ENCODE results near the gene CPXM1. TPM values are rescaled to one million over a fixed set of nuclear protein-coding genes. Genes with fewer than 3 reads are reported as not detected.

The CPXM1 gene
- total RNA-seq, 6 donors from 2014 or later = 0.15 to 13.0 (median 0.55) TPM; not detected in 1

DNA sequence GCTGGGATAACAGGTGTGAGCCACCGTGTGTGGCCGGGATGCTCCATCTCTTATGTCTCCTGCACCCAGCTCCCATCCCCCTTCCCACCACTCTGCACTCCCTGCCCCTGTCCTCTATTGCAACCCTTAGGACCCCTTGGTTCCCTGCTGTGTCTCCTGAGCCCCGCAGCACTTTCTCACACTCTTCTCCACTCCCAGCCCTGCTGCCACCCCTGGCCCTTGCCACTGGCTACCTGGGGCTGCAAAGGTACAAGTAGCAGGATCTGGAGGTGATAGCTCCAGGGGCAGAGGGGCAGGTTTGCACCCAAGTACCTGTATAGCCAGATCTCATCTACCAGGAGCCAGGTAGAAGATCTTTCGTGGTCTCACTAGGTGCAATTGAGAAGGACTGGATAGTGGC lies 6.6 kb upstream of the CPXM1 start:
- TF ChIP-seq POLR2A (IDR thresholded peaks at IDR 0.05) = no peak
- Histone ChIP-seq H3K36me3 (no peaks in the 10 kb centered on the region), H3K9me3 (no peaks in the 10 kb centered on the region), H3K4me3 (no peak overlapping the region), H3K27me3 (peaks cover 0 to 19% (median 7%) of the 10 kb centered on the region in 4 donors), H3K27ac (no peak overlapping the region), H3K4me1 (peaks cover 0 to 10% (median 0%) of the 10 kb centered on the region in 4 donors)
- ATAC-seq (ENCODE audit: low FRiP score in 2 of 2) = no peak
- 77 to 84% methylated on average over 4 of the region's 4 CpGs for WGBS, 2 donors
- peak in 1 of 2 donors; percentile 10 for DNase-seq

DNA sequence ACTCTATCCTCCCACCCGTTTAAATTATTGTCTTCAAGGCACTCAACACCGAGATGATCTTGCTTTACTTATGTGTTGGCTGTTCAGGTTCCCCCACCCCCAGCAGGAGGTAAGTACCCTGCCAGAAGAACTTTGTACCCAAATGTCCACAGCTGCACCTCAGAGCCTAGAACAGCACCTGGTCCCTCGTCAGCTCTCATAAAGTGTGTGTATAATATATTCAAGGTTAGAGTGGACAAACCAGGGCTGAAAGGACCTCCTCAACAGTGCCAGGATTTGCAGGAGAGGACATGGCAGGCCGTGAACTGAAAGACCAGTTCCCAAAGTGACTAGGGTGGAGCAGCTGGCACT lies 5.9 kb upstream of the CPXM1 start:
- Histone ChIP-seq H3K36me3 (no peaks in the 10 kb centered on the region), H3K27ac (no peak overlapping the region), H3K27me3 (peaks cover 0 to 21% (median 7%) of the 10 kb centered on the region in 4 donors), H3K9me3 (no peaks in the 10 kb centered on the region), H3K4me1 (peaks cover 0 to 11% (median 0%) of the 10 kb centered on the region in 4 donors), H3K4me3 (no peak overlapping the region)
- ATAC-seq (ENCODE audit: low FRiP score in 2 of 2) (no peak), DNase-seq (no peak)
- WGBS, 2 donors = 59 to 61% methylated on average over 4 of the region's 4 CpGs
- TF ChIP-seq POLR2A (IDR thresholded peaks at IDR 0.05) (no peak), POLR2AphosphoS5 (IDR thresholded peaks at IDR 0.05) (no peak), EP300 (IDR thresholded peaks at IDR 0.05) (no peak)
- TF ChIP-seq, protein P1, sequence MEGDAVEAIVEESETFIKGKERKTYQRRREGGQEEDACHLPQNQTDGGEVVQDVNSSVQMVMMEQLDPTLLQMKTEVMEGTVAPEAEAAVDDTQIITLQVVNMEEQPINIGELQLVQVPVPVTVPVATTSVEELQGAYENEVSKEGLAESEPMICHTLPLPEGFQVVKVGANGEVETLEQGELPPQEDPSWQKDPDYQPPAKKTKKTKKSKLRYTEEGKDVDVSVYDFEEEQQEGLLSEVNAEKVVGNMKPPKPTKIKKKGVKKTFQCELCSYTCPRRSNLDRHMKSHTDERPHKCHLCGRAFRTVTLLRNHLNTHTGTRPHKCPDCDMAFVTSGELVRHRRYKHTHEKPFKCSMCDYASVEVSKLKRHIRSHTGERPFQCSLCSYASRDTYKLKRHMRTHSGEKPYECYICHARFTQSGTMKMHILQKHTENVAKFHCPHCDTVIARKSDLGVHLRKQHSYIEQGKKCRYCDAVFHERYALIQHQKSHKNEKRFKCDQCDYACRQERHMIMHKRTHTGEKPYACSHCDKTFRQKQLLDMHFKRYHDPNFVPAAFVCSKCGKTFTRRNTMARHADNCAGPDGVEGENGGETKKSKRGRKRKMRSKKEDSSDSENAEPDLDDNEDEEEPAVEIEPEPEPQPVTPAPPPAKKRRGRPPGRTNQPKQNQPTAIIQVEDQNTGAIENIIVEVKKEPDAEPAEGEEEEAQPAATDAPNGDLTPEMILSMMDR (IDR thresholded peaks at IDR 0.05) = no peak

DNA sequence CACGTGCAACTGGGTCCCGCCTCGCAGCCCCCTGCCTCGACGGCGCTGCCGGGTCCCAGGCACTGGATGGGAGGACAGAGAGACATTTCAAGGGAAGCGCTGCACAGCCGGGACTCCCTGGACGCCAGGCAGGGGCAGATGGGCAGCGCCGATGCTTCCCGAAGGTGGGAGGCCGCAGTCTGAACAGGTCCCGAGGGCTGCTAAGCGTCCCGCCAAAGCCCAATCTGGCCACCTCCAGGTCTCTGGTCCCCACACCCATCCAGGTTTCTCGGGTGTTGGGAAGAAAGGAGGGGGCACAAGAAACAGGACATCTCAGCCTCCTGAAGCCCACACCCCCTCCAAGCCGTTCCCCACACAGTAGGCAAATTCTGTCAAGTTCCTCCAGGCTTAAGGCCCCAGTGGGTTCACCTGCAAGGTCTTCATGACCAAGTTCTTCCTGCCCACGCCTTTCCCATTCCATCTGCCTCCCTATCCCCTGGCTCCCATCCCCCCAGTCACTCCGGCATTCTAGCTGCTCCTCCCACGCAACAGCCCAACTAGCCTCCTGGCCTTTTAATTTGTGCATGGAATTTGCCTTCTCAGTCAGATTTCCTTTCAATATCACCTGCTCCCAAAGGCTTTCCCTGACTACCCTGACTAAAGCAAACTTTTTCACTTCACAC lies 5.4 kb upstream of the CPXM1 start:
- ATAC-seq (ENCODE audit: low FRiP score in 2 of 2) = peak in 1 of 2 donors; percentile 21
- Histone ChIP-seq H3K4me3 (no peak overlapping the region), H3K27me3 (peaks cover 0 to 26% (median 9%) of the 10 kb centered on the region in 4 donors), H3K27ac (no peak overlapping the region), H3K9me3 (no peaks in the 10 kb centered on the region), H3K4me1 (peaks cover 4 to 16% (median 4%) of the 10 kb centered on the region in 4 donors), H3K36me3 (no peaks in the 10 kb centered on the region)
- DNase-seq = peak in 1 of 2 donors; percentile 83
- TF ChIP-seq, protein P1 (IDR thresholded peaks at IDR 0.05) = no peak
- TF ChIP-seq POLR2AphosphoS5 (IDR thresholded peaks at IDR 0.05) = no peak
- TF ChIP-seq POLR2A (IDR thresholded peaks at IDR 0.05) = no peak
- TF ChIP-seq EP300 (IDR thresholded peaks at IDR 0.05) = no peak
- WGBS, 2 donors = 37 to 45% methylated on average over 3 to 15 of the region's 22 CpGs

DNA sequence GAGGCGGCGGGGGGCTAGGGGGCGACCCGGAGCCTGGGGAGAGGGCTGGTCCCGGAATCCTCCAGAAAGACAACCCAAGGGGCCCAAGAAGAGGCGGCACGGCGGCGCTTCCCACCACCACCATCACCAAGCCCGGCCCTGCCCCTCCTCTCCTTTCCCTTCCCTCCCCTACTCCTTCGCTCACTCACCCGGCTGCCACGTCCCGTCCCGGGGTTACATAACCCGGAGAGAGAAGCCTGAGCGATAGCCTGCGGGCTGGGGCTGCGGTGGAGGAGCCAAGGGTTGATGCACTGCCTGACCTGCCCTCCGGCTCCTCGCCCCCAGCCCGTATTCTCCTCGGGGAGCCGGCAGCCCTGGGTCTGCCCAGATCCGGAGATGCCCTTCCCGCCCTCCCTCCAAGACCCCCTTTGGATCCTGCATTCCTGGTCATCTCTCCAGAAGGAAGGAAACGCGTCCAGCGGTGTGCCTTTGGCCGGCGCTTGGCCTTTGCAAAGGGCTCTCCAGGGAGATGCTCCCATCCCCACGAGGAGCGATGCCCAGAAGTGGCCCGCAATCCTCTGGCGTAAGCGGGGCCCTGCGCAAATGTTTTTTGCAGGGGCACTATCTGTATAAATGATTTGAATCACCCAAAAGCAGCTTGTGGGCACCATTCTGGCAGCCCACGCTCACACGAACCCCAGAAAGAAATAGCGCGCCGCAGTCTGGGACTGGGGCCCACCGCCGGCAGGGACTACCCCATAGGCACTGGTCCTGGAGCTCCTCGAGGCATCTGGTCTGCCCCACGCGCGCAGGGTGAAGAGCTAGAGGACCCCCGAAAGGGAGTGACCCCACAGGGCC lies 4.6 kb upstream of the CPXM1 start:
- TF ChIP-seq, protein P1 (IDR thresholded peaks at IDR 0.05) = no peak
- TF ChIP-seq EP300 (IDR thresholded peaks at IDR 0.05) (no peak), POLR2A (IDR thresholded peaks at IDR 0.05) (no peak), POLR2AphosphoS5 (IDR thresholded peaks at IDR 0.05) (no peak)
- ATAC-seq (ENCODE audit: low FRiP score in 2 of 2) (peak in 1 of 2 donors; percentile 57), DNase-seq (peak in 1 of 2 donors; percentile 63)
- peaks cover 11 to 24% (median 12%) of the 10 kb centered on the region in 4 donors for H3K4me1 ChIP-seq
- peaks cover 0 to 34% (median 12%) of the 10 kb centered on the region in 4 donors for H3K27me3 ChIP-seq
- no peaks in the 10 kb centered on the region for H3K36me3 ChIP-seq
- H3K27ac ChIP-seq = no peak overlapping the region
- 8 to 23% methylated on average over 15 to 36 of the region's 49 CpGs for WGBS, 2 donors
- no peaks in the 10 kb centered on the region for H3K9me3 ChIP-seq
- no peak overlapping the region for H3K4me3 ChIP-seq

DNA sequence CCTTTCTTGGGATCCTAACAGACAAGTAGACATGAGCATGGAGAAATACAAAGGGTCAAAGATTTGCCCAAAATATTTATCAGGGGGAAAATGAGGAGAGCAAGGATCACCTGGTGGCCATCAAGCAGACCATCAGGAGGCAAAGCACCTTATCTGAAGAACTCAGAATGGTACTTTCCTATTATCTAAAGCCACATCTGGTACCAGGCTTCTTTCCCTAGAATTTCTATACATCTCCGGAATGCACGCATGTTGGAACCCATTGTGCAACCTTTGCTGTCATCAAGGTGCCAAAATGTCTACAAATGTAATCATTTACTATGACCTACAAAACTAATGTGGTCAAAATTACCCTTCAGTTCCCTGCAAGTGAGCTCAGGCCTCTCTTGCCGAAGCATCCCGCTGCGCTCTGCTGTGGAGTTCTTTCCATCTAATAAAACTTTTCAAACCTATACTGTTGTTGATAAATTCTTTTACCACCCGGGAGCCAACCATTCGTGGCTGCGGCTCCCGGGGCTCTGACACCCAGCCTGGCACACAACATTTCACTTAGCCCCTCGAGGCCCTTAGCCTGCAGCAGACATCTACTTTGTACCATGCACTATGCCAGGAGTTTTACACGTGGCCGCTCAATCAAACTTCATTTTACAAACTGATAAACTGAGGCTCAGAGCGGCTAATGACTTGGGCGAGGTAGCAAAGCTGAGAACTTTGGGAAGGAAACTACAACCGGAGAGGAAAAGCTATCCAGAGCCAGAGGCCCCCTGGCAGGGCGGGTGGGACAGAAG lies 3.8 kb upstream of the CPXM1 start:
- Histone ChIP-seq H3K9me3 (no peaks in the 10 kb centered on the region), H3K27me3 (peaks cover 0 to 40% (median 15%) of the 10 kb centered on the region in 4 donors), H3K4me1 (peaks cover 14 to 31% (median 18%) of the 10 kb centered on the region in 4 donors), H3K36me3 (no peaks in the 10 kb centered on the region), H3K4me3 (no peak overlapping the region), H3K27ac (no peak overlapping the region)
- TF ChIP-seq, protein P1 (IDR thresholded peaks at IDR 0.05) = no peak
- TF ChIP-seq POLR2A (IDR thresholded peaks at IDR 0.05) = no peak
- TF ChIP-seq EP300 (IDR thresholded peaks at IDR 0.05) = no peak
- no peak for TF ChIP-seq POLR2AphosphoS5 (IDR thresholded peaks at IDR 0.05)
- DNase-seq (no peak), ATAC-seq (ENCODE audit: low FRiP score in 2 of 2) (no peak)
- WGBS, 2 donors = 40 to 65% methylated on average over 16 of the region's 16 CpGs

Data from upper lobe of left lung (tissue), 6 donors.